Measurements from ENCODE around the gene CACNG4.
"Not testable (repeated sequence)": the region's sequence is repeated elsewhere in the genome, so short reads cannot be mapped to it uniquely, and the experiment has no call there.

The CACNG4 gene

DNA sequence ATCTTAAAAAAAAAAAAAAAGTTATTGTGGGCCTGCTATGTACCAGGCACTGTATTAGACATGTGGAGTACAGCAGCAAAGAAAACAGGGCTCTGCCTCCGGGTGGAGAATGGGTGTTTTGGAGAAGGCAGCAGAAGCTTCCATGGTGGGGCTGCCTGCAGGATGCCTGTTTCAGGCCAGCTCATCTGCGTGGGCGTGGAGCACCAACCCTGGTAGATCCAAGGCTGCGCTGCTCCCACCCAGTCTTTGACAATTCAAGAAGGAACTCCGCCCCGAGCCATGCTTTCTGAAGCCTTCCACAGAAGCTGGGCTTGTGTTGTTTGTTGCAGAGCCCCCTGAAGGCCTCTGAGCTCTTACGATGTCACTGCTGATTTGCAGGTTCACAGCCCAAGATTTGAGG is 56.7 kb downstream of the CACNG4 start:
- DNase-seq: no peak

DNA sequence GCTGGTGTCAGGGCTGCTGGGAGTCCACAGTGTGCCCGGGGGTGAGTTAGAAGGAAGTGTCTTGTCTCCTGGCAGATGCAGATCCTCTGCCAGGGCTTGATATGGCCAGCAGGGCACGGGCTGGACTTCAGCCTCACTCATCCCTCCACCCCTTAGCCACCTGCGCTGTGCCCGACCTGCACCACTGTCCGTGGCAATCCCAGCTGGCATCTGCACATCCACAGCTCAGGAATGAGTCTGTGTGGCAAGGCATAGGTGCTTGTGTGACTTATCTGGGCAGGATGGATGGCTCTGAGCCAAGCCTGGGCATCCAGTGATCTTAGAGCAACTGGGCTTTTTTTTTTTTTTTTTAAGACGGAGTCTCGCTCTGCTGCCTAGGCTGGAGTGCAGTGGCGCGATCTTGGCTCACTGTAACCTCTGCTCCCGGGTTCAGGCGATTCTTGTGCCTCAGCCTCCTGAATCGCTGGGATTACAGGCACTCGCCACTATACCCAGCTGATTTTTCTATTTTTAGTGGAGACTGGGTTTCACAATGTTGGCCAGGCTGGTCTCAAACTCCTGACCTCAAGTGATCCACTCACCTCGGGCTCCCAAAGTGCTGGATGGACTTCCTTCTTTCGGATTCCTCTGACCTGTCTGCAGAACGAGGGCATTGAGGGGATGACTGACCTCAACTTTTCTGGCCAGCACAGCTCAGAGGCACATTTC is 57.4 kb downstream of the CACNG4 start:
- no peak for DNase-seq

DNA sequence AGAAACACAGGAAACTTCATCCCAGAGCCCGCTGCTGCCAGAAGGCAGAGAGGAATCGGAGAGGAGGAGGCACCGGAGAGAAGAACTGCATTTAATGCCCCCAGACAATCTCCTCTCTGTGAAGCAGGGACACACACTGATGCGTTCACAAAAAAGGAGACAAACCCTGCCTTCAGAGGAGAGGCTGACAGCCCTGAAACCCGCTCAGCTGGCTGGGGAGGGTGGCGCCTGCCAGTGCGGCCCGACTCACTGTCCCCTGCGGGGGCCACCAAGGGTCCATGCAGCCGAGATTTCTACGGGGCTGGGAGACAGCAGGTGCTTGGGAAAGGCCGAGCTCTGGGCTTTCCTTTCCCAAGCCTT is 57.9 kb downstream of the CACNG4 start:
- DNase-seq: no peak

DNA sequence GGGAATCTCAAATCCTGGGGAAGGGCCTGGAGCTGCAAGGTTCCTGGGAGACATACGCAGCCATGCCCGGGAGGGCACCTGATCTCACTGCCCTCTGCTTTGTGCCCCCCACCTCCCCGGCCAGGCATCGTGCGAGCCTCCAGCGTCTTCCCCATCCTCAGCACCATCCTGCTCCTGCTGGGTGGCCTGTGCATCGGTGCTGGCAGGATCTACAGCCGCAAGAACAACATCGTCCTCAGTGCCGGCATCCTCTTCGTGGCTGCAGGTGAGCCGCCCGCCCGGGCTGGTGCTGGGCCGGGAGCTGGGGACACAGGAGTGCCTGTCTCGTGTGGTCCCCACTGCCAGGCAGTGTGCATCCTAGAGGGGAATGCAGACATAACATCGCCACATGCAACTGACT is 60.2 kb downstream of the CACNG4 start:
- no peak for DNase-seq

DNA sequence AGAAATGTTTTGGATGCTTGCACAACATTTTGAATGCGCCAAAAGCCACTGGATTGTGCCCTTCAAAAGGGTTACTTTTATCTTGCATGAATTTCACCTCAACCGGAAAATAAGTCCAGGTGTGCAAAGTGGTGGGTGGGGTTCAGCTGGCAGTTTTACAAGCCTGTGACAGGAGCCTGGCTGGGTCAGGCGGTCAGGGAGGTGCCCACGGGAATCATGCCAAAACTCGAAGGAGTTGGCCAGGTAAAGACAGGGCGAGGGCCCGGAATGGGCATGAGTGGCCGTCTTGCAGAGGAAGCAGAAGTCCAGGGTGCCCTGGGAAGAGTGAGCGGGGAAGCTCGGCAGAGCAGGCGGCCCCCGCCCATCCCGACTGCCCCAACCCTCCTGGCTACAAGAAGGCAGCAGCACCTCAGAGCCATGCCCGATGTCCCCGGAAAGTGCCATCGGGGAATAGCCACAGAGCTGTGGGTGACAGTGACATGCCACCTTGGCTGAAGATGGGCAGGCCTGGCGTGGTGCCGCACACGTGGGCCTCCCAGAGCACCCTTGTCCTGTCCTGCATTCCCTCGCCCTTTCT is 60.8 kb downstream of the CACNG4 start:
- no peak for DNase-seq

DNA sequence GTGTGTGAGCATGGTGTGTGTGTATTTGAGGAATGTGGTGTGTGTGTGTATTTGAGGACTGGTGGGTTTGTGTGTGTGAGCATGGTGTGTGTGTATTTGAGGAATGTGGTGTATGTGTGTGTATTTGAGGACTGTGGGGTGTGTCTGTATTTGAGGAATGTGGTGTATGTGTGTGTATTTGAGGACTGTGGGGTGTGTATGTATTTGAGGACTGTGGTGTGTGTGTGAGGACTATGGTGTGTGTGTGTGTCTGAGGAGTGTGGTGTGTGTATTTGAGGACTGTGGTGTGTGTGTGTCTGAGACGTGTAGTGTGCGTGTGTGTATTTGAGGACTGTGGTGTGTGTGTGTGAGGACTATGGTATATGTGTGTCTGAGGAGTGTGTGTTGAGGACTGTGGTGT is 61.8 kb downstream of the CACNG4 start:
- DNase-seq: no peak

DNA sequence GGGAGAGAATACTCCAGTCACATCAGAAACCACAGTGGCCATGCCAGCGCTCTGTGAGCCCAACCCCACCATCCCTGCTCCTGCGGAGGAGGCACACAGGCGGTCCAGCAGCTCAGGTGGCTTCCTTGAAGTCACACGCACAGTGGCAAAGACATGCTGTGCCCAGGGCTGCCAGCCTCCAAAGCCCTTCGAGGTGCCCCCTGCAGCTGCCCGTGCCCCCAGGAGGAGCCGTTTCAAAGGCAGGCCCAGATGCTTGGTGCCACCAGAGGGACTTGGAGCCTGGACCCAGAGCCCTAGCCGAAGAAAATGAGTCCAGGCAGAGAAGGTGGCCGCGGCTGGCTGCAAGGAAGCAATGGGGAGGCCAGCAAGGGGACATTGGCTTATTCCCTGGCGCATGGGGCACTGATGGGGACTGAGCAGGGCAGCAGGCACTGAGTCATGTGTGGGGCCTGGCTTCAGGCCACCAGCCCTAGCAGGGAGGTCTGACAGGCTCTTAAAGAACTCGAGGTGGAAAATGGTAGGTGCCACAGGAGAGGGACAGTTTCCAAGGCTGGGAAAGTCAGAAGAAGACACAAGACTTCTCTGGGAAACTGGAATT is 62.6 kb downstream of the CACNG4 start:
- no peak for DNase-seq

DNA sequence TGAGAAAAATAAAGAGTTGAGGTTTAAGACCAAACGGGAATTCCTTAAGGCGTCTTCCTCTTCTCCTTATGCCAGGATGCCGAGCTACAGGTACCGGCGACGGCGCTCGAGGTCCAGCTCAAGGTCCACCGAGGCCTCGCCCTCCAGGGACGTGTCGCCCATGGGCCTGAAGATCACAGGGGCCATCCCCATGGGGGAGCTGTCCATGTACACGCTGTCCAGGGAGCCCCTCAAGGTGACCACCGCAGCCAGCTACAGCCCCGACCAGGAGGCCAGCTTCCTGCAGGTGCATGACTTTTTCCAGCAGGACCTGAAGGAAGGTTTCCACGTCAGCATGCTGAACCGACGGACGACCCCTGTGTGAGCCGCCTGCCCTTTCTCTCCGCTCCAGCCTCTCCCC is 66.1 kb downstream of the CACNG4 start:
- no peak for DNase-seq

DNA sequence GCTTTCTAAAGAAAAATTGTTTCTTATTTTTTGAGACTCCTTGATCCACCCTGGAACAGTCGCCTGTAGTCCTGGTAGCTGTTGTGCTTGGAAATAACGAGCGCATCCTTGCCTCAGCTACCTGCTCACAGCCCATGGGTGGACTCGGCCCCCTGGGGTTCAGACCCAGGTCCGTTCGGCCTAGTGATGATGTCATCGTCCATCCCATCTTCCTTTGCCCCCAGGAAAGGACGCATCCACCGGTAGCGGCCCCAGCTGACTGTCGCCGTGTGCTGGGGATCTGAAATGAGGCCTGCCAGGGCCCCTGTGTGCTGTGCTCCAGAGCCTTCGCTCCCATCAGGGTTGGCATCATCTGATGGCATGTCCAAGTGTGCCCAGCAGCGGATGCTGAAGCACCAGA is 67.9 kb downstream of the CACNG4 start:
- DNase-seq: no peak

DNA sequence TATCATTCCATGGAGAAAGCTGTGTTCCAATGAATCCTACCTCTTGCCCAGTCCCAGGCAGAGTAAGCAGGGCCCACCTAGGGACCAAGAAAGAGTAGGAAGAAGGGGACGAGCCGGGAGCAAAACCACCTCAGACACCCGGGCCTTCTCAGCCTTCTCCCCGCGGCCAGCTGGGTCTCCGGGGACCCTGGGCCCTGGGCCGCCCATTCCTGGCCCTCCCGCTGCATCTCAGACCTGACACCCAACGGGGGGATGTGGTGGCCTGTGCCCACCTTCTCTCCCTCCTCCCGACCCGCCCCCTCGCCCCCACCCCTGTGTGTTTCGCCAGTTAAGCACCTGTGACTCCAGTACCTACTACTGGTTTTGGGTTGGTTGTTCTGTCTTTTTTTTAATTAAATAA is 68.5 kb downstream of the CACNG4 start:
- DNase-seq: no peak

DNA sequence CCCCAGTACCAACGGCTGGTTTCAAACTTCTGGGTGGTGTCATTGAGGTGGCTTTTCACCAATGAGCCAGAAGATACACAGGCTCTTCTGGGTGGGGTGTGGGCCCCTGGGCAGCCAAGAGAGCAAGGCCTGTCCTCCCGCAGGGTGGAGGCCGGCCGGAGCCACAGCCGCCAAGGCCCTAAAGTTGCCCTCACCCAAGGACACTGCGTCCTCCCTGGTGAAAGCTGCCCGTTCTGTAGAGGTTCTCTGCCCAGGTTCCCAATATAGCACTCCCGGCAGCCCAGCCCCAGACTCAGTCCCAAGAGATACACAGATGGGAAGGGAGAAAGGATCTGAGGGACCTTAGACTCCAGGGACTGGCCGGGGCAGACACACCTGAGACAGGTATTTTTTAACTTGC is 69.1 kb downstream of the CACNG4 start:
- no peak for DNase-seq

DNA sequence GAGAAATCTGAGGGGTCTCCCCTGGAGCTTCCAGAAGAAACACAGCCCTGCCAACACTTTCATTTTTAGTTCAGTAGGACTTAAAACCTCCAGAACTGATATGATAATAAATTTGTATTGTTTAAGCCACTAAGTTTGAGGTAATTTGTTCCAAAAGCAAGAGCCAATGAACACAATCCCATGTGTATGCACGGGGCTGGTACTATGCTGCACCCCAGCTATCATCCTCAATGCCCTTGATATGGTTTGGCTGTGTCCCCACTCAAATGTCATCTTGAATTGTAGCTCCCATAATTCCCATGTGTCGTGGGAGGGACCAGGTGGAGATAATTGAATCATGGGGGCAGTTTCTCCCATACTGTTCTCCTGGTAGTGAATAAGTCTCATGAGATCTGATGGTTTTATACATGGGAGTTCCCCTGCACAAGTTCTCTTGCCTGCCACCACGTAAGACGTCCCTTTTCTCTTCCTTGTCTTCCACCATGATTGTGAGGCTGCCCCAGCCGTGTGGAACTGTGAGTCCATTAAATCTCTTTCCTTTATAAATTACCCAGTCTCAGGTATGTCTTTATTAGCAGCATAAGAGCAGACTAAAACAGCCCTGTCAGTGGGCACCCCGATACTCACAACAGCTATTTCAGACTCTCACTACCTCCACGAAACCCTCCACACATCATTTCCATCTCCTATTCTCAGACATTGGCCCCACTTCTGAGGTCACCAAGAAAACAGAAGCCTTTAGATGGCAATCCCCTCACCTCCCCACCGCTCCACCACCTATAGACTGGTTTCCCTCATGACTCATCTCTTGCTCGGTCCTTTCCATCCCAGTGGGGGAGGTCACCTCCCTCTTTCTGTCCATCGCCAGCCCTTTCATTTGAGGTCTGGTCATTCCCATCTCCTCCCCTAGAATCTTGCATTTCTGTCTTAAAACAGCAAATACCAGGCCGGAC is 70.9 kb downstream of the CACNG4 start:
- DNase-seq: no peak

DNA sequence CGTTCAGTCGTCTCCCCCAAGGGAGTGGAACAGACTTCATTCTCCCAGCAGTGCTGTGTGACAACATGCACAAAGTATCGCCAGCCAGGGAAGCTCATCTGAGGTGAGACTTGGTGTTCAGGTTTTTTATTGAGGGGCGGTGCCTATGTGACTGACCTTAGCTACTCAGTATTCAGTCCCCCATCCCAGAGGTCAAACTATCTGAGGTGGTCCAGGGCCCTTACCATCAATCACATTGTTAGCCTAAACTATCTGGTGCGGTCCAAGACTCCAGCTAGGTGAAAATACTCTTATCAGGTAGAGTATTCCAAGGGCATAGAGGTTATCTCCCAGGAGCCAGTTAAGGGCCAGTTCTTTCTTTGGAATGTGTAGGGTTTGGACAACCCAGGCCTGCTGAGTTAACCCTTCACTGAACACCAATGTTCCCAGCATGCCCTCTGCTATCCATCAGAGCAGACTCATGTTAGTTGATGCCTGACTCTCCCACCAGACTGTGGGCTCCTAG is 74.4 kb downstream of the CACNG4 start:
- no peak for DNase-seq

DNA sequence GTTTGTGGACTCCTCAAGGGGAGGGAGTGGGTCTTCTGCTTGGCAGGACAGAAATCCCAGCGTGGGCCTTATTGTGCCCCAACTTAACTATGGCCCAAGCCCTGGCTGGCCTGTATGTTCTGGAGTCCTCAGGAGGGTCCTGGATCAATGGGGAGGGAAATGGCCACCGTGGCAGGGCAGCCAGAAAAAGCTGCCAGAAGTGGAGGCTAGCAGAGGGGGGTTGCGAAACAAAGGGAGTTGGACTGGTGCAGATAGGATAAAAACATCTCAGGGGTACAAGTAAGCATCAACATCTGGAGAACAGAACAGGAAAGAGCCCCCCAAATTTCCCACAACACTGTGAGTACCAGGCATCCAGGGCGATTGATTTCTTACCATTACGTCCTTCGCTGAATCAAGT is 76.1 kb downstream of the CACNG4 start:
- no peak for DNase-seq

DNA sequence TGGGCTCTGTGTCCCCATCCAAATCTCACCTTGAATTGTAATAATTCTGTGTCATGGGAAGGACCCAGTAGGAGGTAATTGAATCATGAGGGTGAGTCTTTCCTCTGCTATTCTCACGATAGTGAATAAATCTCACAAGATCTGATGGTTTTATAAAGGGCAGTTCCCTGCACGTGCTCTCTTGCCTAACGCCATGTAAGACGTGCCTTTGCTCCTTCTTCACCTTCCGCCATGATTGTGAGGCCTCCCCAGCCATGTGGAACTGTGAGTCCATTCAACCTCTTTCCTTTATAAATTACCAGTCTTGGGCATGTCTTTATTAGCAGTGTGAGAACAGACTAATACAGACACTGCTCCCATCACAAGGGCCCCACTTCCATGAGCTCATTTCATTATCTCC is 76.6 kb downstream of the CACNG4 start:
- DNase-seq: not testable (repeated sequence)

DNA sequence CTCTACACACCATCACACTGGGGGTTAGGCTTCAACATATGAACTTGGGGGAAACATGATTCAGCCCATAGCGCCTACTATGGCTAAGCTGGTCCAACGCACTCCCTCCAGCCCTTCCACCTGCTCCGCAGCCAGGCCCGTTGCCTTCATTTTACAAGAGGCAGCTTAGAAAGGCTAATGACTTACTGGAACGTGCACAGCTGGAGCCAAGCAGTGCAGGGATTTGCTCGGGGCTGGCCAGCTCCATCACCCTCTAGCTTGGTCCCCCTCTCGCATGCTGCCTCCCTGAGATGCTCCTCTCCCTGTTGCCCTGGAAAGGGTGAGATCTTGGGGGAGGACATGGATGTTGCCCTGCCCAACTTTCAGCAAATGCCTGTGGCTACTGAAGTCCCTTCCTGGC is 77.0 kb downstream of the CACNG4 start:
- no peak for DNase-seq

DNA sequence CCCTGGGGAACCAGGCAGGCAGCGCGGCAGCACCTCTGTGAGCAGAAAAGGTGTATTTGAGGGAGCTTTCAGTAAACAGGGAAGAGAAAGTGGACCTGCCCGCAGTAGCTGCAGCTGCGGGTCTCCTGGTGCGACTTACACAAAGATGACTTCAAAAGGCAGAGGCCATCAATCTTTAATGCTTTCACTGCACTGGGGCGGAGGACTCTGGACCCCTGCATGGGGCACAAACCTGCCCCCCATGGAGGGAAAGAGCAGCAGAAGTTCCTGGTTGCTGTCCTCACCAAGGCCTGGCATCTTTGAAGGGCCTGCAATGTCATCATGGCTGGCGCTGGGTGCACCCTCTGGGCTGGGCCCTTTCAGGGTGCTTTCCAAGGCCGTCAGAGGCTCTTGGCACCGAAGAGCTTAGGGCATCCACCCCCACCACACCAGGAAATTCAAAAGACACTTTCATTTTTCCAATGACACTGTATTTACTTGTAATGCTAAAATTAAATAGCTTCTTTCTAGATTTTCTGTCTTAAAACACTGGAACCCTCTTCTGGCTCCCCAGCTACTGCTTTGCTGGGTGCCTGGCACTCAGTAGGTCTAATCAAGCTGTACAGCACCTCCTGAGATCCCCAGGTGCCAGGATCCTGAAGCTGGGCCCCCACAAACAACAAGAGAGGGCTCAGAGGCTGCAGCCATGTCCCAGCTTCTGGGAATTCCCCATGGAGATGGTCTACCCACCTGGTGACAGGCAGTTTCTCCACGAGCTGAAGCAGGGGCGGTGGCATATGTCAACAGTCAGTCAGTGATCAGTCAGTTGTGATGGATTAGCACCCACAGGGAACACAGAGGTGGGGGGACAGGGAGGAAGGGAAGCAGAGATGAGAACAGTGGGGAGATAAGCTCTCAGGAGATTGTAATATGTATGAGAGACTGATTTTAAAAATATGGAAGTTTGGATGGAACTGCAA is 77.7 kb downstream of the CACNG4 start:
- DNase-seq: no peak

DNA sequence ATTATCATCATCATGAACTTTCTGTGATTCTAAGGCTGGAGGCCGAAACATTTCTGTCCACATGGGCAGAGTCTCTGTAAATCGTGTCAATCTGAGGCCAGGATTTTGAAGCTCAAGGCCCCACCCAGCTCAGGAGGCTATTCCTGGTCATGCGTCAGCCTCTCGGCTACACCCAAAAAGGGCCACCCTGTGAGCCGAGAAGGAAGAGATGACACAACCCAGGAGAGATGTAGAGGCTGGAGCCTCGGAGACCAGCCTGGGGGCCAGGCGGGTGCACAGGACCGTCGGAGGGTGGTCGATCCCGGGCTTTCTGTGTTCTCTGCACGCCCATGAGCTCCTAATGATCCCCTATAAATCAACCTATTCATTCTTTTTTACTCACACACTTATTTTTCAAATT is 78.8 kb downstream of the CACNG4 start:
- no peak for DNase-seq

DNA sequence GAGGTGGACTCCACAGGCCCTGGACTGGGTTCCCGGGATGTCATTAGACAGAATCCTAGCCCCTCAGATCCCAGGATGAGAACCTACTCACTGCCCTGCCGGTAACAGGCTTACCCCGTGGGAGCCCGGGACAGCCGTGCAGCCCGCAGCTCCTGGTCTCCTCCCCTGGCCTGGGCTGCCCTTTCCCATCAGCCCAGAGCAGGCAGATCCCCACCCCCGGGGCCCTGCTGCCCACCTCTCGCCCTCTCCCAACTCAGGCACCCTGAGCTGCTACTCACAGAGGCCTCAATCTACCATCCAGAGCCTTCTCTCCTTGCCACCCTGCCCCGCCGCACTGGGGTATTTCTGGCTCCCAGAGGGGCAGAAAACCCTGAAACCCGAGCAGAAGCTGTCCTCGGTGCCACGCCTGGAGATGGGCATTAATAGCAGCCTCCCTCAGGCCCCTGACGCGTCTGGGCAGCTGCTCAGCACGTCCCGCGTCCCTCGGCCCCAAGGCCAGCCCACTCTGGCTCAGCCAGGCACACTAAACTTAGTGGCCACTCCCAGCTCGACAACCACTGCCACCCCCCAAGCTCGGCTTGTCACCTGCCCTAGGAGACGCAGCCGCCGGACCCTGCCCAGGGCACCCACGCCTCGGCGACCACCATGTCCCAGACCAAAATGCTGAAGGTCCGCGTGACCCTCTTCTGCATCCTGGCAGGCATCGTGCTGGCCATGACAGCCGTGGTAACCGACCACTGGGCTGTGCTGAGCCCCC is 79.7 kb downstream of the CACNG4 start, which contains the start of gene CACNG1:
TSS of gene CACNG1 (plus strand) at position 539 of the 757 bp plus-strand sequence. CDS start at position 646, 107 bp downstream.
- no peak for DNase-seq

DNA sequence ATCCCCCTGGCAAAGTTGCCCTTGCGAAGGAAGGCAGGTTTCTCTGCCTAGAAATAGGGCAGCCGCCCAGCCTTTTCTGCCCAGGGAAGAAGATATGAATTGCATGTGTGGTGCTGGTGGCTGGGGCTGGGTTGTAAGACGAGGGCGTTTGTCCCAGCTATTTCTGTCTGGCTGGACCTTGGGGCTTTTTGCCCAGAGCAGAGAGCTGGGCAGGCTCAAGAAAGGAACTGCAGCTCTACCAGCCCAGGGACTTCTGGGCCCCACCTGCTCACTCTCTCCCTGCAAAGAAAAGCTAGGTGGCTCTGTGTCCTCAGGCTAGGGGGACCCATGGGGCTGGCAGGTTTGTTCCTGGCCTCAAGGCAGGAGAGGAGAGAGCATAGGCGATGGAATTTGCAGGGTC is 80.4 kb downstream of the CACNG4 start:
- DNase-seq: no peak

DNA sequence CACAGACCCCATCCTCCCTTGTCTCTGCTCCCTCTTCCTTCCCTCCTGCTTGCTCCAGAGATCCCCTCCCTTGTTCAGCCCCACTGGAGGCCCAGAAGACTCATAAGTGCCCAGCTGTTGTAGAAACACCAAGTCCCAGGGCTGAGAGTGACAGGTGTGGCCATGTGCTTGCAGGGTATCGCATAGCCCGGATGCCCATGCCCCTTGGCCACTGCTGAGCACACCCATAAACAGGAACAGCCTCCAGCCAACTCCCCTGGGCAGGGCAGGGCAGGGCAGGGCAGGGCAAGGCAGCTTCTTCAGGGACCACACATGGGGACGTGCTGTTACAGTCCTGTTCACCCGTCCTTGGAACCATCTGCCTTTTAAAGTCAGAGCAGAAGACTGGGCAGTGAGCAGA is 81.9 kb downstream of the CACNG4 start:
- no peak for DNase-seq

Data from NCI-H1436 treated with DMSO at 0.1 percent for 48 hours (cell line).